ENCODE measurements around the gene CA4. TPM values are rescaled to one million over a fixed set of nuclear protein-coding genes. Genes with fewer than 3 reads are reported as not detected.
"Not testable (repeated sequence)": the region's sequence is repeated elsewhere in the genome, so short reads cannot be mapped to it uniquely, and the experiment has no call there.

Gene CA4
- total RNA-seq, 2 donors from 2014 or later, result 1.5 to 3.0 TPM

DNA sequence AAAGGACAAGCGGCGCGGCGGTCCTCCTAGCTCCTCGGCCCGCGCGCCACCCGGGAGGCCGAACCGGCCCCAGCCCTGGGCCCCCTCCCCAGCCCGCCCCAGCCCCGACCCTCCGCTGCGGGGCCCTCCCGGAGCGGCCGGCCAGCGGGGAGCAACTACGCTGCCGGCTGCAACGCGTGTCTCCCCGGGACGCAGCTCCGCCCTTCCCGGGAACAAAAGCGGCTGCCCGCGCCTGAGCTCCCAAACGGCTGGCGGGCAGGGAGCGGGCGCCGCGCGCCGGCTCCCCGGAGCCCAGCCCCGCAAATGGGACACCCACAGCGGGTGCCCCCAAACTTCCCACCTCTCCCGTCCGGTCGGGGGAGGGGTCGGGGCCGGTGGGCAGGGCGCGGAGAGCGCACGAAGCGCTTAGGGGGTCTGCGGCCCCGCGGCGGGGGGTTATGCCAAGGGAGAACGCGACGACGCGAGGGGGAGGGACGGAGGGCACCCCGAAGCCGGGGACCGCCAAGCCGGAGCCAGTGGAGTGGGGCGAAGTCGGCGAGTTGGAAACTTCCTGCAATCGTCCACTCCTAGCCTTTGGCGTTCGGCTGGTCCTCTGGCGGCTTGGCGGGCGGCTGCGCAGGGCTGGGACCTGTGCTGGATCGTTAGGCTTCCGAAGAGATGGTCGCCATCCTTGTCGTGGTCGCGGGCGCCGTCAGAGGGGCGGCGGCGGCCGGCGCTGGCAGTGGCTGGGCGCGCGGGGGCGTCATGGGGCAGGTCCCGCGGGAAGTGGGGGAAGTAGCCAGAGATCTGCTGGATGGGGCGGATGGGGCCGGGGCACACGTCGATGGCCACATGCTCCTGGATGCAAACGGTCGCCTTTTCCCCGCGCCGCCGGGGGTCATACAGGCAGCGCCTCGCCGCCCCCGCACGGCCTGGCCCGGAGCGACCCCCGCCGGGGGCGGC lies 29.7 kb upstream of the CA4 start:
- H3K4me3 Mint-ChIP-seq; H3K9me3 ChIP-seq (ENCODE audit: control insufficient read depth, low read length); H3K27ac Mint-ChIP-seq; H3K9me3 Mint-ChIP-seq; H3K36me3 Mint-ChIP-seq (ENCODE audit: low read depth); H3K27me3 Mint-ChIP-seq (ENCODE audit: insufficient read depth); DNase-seq; H3K27ac ChIP-seq (ENCODE audit: low read depth, low read length); H3K4me1 ChIP-seq (ENCODE audit: control insufficient read depth, insufficient read depth, low read length); H3K9ac ChIP-seq (ENCODE audit: extremely low read depth, low read length, poor library complexity, severe bottlenecking); H3K4me1 Mint-ChIP-seq; H3K27me3 ChIP-seq (ENCODE audit: control insufficient read depth, insufficient read depth, low read length, poor library complexity, severe bottlenecking); H3K36me3 ChIP-seq (ENCODE audit: control insufficient read depth, insufficient read depth, low read length); H3K4me3 ChIP-seq (ENCODE audit: low read length): not testable (repeated sequence)
- no CpG with 5 or more reads among the region's 114 CpGs for WGBS, 2 experiments (ENCODE audit: insufficient coverage in 1 of 2, insufficient read length in 1 of 2)

DNA sequence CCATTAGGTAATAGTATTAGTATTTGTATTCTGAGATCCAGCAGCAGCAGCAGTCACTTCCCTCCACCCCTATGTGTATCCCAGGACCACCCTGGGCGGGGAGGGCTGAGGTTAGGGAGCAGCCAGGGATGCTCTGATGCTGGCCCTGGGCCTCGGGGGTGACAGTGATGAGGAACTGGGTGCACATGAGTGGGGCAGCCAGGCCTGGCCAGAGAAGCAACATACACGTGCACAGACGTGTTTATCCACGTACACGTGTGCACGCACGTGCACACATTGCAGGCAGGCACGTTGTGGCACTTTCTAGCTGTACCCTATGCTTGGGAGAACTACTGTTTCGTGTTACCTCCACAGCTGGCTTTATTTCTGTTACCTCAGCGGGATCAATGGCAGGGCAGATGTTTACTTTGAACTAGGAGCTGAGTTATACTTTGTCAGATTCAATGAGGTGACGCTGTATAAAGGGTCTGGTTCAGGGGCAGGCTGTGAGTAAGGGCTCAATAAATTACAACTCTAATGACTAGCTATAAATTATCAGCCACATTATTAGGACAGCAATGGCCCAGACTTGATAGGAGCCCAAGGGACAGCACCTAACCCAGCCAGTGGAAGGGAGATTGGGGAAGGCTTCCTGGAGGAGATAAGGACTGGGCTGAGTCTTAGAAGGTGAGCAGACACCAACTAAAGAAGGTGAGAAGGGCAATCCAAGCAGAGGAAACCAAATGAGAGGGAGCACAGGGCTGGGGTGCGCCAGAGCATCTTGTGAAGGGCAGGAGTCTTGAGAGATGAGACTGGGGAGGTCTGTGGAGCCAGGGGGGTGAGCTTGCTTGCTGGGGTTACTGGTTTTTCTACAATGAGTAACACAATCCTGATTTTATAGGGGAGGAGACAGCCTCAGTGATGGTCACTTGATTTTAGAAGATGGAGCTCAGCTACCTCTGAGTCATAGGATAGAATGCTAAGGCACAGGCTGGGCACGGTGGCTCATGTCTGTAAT lies 22.4 kb upstream of the CA4 start:
- Mint-ChIP-seq H3K36me3 (ENCODE audit: low read depth) (peaks cover 8% of the 10 kb centered on the region), H3K27me3 (ENCODE audit: insufficient read depth) (peaks cover 13% of the 10 kb centered on the region), H3K4me3 (no peak overlapping the region), H3K9me3 (no peaks in the 10 kb centered on the region), H3K4me1 (peaks cover 4% of the 10 kb centered on the region), H3K27ac (no peak overlapping the region)
- H3K27me3 ChIP-seq (ENCODE audit: control insufficient read depth, insufficient read depth, low read length, poor library complexity, severe bottlenecking), result no peaks in the 10 kb centered on the region
- peak; percentile 39 for DNase-seq
- no peaks in the 10 kb centered on the region for H3K4me1 ChIP-seq (ENCODE audit: control insufficient read depth, insufficient read depth, low read length)
- H3K36me3 ChIP-seq (ENCODE audit: control insufficient read depth, insufficient read depth, low read length), result peaks cover 8% of the 10 kb centered on the region
- H3K27ac ChIP-seq (ENCODE audit: low read depth, low read length), result no peak overlapping the region
- TF ChIP-seq, protein P1, sequence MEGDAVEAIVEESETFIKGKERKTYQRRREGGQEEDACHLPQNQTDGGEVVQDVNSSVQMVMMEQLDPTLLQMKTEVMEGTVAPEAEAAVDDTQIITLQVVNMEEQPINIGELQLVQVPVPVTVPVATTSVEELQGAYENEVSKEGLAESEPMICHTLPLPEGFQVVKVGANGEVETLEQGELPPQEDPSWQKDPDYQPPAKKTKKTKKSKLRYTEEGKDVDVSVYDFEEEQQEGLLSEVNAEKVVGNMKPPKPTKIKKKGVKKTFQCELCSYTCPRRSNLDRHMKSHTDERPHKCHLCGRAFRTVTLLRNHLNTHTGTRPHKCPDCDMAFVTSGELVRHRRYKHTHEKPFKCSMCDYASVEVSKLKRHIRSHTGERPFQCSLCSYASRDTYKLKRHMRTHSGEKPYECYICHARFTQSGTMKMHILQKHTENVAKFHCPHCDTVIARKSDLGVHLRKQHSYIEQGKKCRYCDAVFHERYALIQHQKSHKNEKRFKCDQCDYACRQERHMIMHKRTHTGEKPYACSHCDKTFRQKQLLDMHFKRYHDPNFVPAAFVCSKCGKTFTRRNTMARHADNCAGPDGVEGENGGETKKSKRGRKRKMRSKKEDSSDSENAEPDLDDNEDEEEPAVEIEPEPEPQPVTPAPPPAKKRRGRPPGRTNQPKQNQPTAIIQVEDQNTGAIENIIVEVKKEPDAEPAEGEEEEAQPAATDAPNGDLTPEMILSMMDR (conservative IDR thresholded peaks at IDR 0.05), result no peak
- no peak overlapping the region for H3K9ac ChIP-seq (ENCODE audit: extremely low read depth, low read length, poor library complexity, severe bottlenecking)
- no peaks in the 10 kb centered on the region for H3K9me3 ChIP-seq (ENCODE audit: control insufficient read depth, low read length)
- no peak overlapping the region for H3K4me3 ChIP-seq (ENCODE audit: low read length)
- 90 to 93% methylated on average over 12 to 14 of the region's 14 CpGs for WGBS, 2 experiments (ENCODE audit: insufficient coverage in 1 of 2, insufficient read length in 1 of 2)

DNA sequence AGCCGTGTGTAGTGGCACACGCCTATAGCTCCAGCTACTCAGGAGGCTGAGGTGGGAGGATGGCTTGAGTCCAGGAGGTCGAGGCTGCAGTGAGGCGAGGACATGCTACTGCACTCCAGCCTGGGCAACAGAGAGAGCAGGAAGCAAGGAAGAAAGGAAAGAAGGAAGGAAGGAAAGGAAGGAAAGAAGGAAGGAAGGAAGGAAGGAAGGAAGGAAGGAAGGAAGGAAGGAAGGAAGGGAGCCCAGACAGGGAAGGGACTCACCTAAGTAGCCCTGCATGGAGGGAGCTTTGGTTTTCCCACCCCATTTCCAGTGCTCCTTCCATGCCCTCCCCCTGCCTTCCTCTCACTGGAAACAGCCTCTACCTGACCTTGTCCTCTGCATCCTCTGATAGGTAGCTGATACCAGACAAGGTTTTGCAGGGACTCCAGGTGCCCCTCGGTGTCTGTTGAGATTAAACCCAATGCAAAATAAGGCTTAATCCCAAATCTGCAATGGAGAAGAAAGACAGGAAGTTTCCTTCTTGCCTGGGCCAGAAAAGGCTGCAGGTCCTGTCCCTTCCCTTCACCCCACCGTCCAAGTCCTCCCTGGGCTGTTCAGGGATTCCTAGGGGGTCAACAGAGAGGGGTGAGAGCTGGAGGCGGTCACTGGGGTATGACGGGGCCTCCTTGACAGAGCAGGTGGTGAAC lies 21.5 kb upstream of the CA4 start:
- Histone ChIP-seq H3K36me3 (ENCODE audit: control insufficient read depth, insufficient read depth, low read length) (peaks cover 8% of the 10 kb centered on the region), H3K4me3 (ENCODE audit: low read length) (no peak overlapping the region), H3K4me1 (ENCODE audit: control insufficient read depth, insufficient read depth, low read length) (no peaks in the 10 kb centered on the region), H3K27ac (ENCODE audit: low read depth, low read length) (no peak overlapping the region), H3K9me3 (ENCODE audit: control insufficient read depth, low read length) (no peaks in the 10 kb centered on the region), H3K27me3 (ENCODE audit: control insufficient read depth, insufficient read depth, low read length, poor library complexity, severe bottlenecking) (no peaks in the 10 kb centered on the region), H3K9ac (ENCODE audit: extremely low read depth, low read length, poor library complexity, severe bottlenecking) (no peak overlapping the region)
- TF ChIP-seq, protein P1 (conservative IDR thresholded peaks at IDR 0.05), result no peak
- H3K4me3 Mint-ChIP-seq, result no peak overlapping the region
- H3K36me3 Mint-ChIP-seq (ENCODE audit: low read depth), result peaks cover 14% of the 10 kb centered on the region
- peaks cover 4% of the 10 kb centered on the region for H3K4me1 Mint-ChIP-seq
- H3K9me3 Mint-ChIP-seq, result no peaks in the 10 kb centered on the region
- peaks cover 13% of the 10 kb centered on the region for H3K27me3 Mint-ChIP-seq (ENCODE audit: insufficient read depth)
- 80 to 86% methylated on average over 8 of the region's 8 CpGs for WGBS, 2 experiments (ENCODE audit: insufficient coverage in 1 of 2, insufficient read length in 1 of 2)
- H3K27ac Mint-ChIP-seq, result no peak overlapping the region
- peak; percentile 33 for DNase-seq

All from endodermal cell (in vitro differentiated cells).